Measurements from ENCODE around the gene TRIM65. TPM values are rescaled to one million over a fixed set of nuclear protein-coding genes. Genes with fewer than 3 reads are reported as not detected.
A peak's percentile ranks its signal among the peaks of the same experiment; 100 is the strongest.

Gene TRIM65
- total RNA-seq, 4 donors from 2014 or later, result 14.0 to 22.7 (median 16.9) TPM

- Histone ChIP-seq H3K9me3 (no peaks in the 10 kb centered on the region), H3K4me1 (peaks cover 0 to 9% (median 3%) of the 10 kb centered on the region in 4 donors), H3K36me3 (peaks cover 0 to 6% (median 0%) of the 10 kb centered on the region in 3 donors), H3K27ac (no peak overlapping the region), H3K27me3 (no peaks in the 10 kb centered on the region), H3K4me3 (no peak overlapping the region)
- TF ChIP-seq CTCF (IDR thresholded peaks at IDR 0.05) (no peak), POLR2A (IDR thresholded peaks at IDR 0.05) (no peak)
- DNase-seq, result peak in 1 of 3 donors; percentile 48
Observed at GRCh38 chr17:75909812-75910274, 13.1 kb upstream of the TRIM65 start.

GRCh38 chr17:75909051-75909811, 12.5 kb upstream of the TRIM65 start:
- peak in 1 of 3 donors; percentile 49 for DNase-seq
- no peak overlapping the region for H3K27ac ChIP-seq
- no peak overlapping the region for H3K4me3 ChIP-seq
- H3K27me3 ChIP-seq, result no peaks in the 10 kb centered on the region
- no peak for TF ChIP-seq CTCF (IDR thresholded peaks at IDR 0.05)
- TF ChIP-seq POLR2A (IDR thresholded peaks at IDR 0.05), result no peak
- no peaks in the 10 kb centered on the region for H3K36me3 ChIP-seq
- no peaks in the 10 kb centered on the region for H3K9me3 ChIP-seq
- H3K4me1 ChIP-seq, result peaks cover 0 to 10% (median 3%) of the 10 kb centered on the region in 4 donors

- H3K27ac ChIP-seq, result no peak overlapping the region
- no peaks in the 10 kb centered on the region for H3K9me3 ChIP-seq
- H3K27me3 ChIP-seq, result no peaks in the 10 kb centered on the region
- TF ChIP-seq CTCF (IDR thresholded peaks at IDR 0.05), result no peak
- TF ChIP-seq POLR2A (IDR thresholded peaks at IDR 0.05), result no peak
- no peak overlapping the region for H3K4me3 ChIP-seq
- H3K4me1 ChIP-seq, result peaks cover 0 to 18% (median 8%) of the 10 kb centered on the region in 4 donors
- DNase-seq, result no peak
- H3K36me3 ChIP-seq, result no peaks in the 10 kb centered on the region
Observed at GRCh38 chr17:75908201-75908600, 11.4 kb upstream of the TRIM65 start.

GRCh38 chr17:75906143-75906884, 9.6 kb upstream of the TRIM65 start:
- Histone ChIP-seq H3K27ac (peak overlapping the region in 1 of 4 donors; percentile 14), H3K4me3 (no peak overlapping the region), H3K9me3 (no peaks in the 10 kb centered on the region), H3K36me3 (peaks cover 0 to 19% (median 0%) of the 10 kb centered on the region in 3 donors), H3K27me3 (no peaks in the 10 kb centered on the region), H3K4me1 (peaks cover 0 to 18% (median 8%) of the 10 kb centered on the region in 4 donors)
- peak in 1 of 3 donors; percentile 46 for DNase-seq
- TF ChIP-seq POLR2A (IDR thresholded peaks at IDR 0.05) (no peak), CTCF (IDR thresholded peaks at IDR 0.05) (no peak)

GRCh38 chr17:75904749-75905521, 8.2 kb upstream of the TRIM65 start, which contains the start of gene MRPL38:
Gene MRPL38, minus strand, starts transcription at chr17:75904884. Its CDS starts 9 bp downstream, at chr17:75904875.
- peak within 1 kb of the TSS; percentile 70 to 93 (median 89) for H3K4me3 ChIP-seq
- peak; percentile 98 to 100 (median 99) for TF ChIP-seq CTCF (IDR thresholded peaks at IDR 0.05)
- TF ChIP-seq POLR2A (IDR thresholded peaks at IDR 0.05), result peak in 1 of 2 donors; percentile 76
- peak within 1 kb of the TSS; percentile 79 to 93 (median 89) for H3K27ac ChIP-seq
- peak; percentile 96 to 98 (median 97) for DNase-seq
- H3K27me3 ChIP-seq, result no peaks in the 10 kb centered on the region
- peaks cover 0 to 33% (median 0%) of the 10 kb centered on the region in 3 donors for H3K36me3 ChIP-seq
- no peaks in the 10 kb centered on the region for H3K9me3 ChIP-seq
- H3K4me1 ChIP-seq, result peaks cover 0 to 16% (median 8%) of the 10 kb centered on the region in 4 donors
